ENCODE measurements around the gene LBR.

LBR gene

GRCh38 chr1:225361176-225361575 is 66.7 kb downstream of the LBR start:
- H3K4me3 ChIP-seq (ENCODE audit: low read depth in 1 of 5, low read length in 5 of 5): no peak overlapping the region
- H3K9me3 ChIP-seq (ENCODE audit: control insufficient read depth in 5 of 5, low read length in 5 of 5): no peaks in the 10 kb centered on the region
- no peaks in the 10 kb centered on the region for H3K4me1 ChIP-seq (ENCODE audit: control insufficient read depth in 5 of 5, insufficient read depth in 5 of 5, low read length in 5 of 5)
- no peaks in the 10 kb centered on the region for H3K27me3 ChIP-seq (ENCODE audit: control insufficient read depth in 5 of 5, insufficient read depth in 4 of 5, low read length in 5 of 5)
- H3K9ac ChIP-seq (ENCODE audit: low read length in 5 of 5): no peak overlapping the region
- H3K27ac ChIP-seq (ENCODE audit: low read depth, low read length): no peak overlapping the region
- no peaks in the 10 kb centered on the region for H3K36me3 ChIP-seq (ENCODE audit: control insufficient read depth in 5 of 5, insufficient read depth in 5 of 5, low read length in 5 of 5)

- no peaks in the 10 kb centered on the region for H3K36me3 ChIP-seq (ENCODE audit: control insufficient read depth in 5 of 5, insufficient read depth in 5 of 5, low read length in 5 of 5)
- no peak overlapping the region for H3K9ac ChIP-seq (ENCODE audit: low read length in 5 of 5)
- no peaks in the 10 kb centered on the region for H3K4me1 ChIP-seq (ENCODE audit: control insufficient read depth in 5 of 5, insufficient read depth in 5 of 5, low read length in 5 of 5)
- H3K4me3 ChIP-seq (ENCODE audit: low read depth in 1 of 5, low read length in 5 of 5): no peak overlapping the region
- H3K27ac ChIP-seq (ENCODE audit: low read depth, low read length): no peak overlapping the region
- H3K9me3 ChIP-seq (ENCODE audit: control insufficient read depth in 5 of 5, low read length in 5 of 5): no peaks in the 10 kb centered on the region
- no peaks in the 10 kb centered on the region for H3K27me3 ChIP-seq (ENCODE audit: control insufficient read depth in 5 of 5, insufficient read depth in 4 of 5, low read length in 5 of 5)
Measured at GRCh38 chr1:225360119-225360518, 67.7 kb downstream of the LBR start.

- no peak overlapping the region for H3K4me3 ChIP-seq (ENCODE audit: low read depth in 1 of 5, low read length in 5 of 5)
Measured at GRCh38 chr1:225355863-225356262, 72.0 kb downstream of the LBR start.

GRCh38 chr1:225354906-225355305 is 72.9 kb downstream of the LBR start:
- Histone ChIP-seq H3K36me3 (ENCODE audit: control insufficient read depth in 5 of 5, insufficient read depth in 5 of 5, low read length in 5 of 5) (no peaks in the 10 kb centered on the region), H3K9ac (ENCODE audit: low read length in 5 of 5) (no peak overlapping the region), H3K27me3 (ENCODE audit: control insufficient read depth in 5 of 5, insufficient read depth in 4 of 5, low read length in 5 of 5) (no peaks in the 10 kb centered on the region), H3K9me3 (ENCODE audit: control insufficient read depth in 5 of 5, low read length in 5 of 5) (no peaks in the 10 kb centered on the region), H3K27ac (ENCODE audit: low read depth, low read length) (no peak overlapping the region), H3K4me3 (ENCODE audit: low read depth in 1 of 5, low read length in 5 of 5) (no peak overlapping the region), H3K4me1 (ENCODE audit: control insufficient read depth in 5 of 5, insufficient read depth in 5 of 5, low read length in 5 of 5) (peaks cover 0 to 4% (median 0%) of the 10 kb centered on the region in 5 donors)

More at GRCh38 chr1:225355863-225356262, 72.0 kb downstream of the LBR start:
- Histone ChIP-seq H3K9me3 (ENCODE audit: control insufficient read depth in 5 of 5, low read length in 5 of 5) (no peaks in the 10 kb centered on the region), H3K9ac (ENCODE audit: low read length in 5 of 5) (no peak overlapping the region), H3K4me1 (ENCODE audit: control insufficient read depth in 5 of 5, insufficient read depth in 5 of 5, low read length in 5 of 5) (peaks cover 0 to 4% (median 0%) of the 10 kb centered on the region in 5 donors), H3K27ac (ENCODE audit: low read depth, low read length) (no peak overlapping the region), H3K36me3 (ENCODE audit: control insufficient read depth in 5 of 5, insufficient read depth in 5 of 5, low read length in 5 of 5) (no peaks in the 10 kb centered on the region), H3K27me3 (ENCODE audit: control insufficient read depth in 5 of 5, insufficient read depth in 4 of 5, low read length in 5 of 5) (no peaks in the 10 kb centered on the region)
